Natural killer cell (primary cell): ENCODE data around the gene LARGE1. TPM values are rescaled to one million over a fixed set of nuclear protein-coding genes. Genes with fewer than 3 reads are reported as not detected.

ENCODE experiments used
- ATAC-seq, 3 donors: fragments of 150-1000 bp in 2 of 3; fragments of 200-7000 bp in 1 of 3; cut with Tn5 transposase; 1 replicate in 1 of 3; 2 replicates in 2 of 3; pipeline ENCODE4 v1.10.0; 2021; ENCODE audit warnings: mild to moderate bottlenecking in 2 of 3, moderate library complexity in 2 of 3
- DNase-seq, 2 donors: peaks; one replicate each; pipeline versions ENCODE4 v3.0.0 to v3.0.0-alpha.2; 2013 to 2021; ENCODE audit warnings: mixed read lengths in 1 of 2
- H3K27ac ChIP-seq: one replicate; pipeline ENCODE4 v1.5.1; 2013; ENCODE audit warnings: mild to moderate bottlenecking, low read length
- H3K27me3 ChIP-seq: one replicate; pipeline ENCODE4 v1.6.1; 2013; ENCODE audit warnings: low read length; ENCODE audit not compliant: control insufficient read depth, insufficient read depth
- H3K36me3 ChIP-seq: one replicate; pipeline ENCODE4 v1.6.1; 2013; ENCODE audit warnings: low read length; ENCODE audit not compliant: control insufficient read depth, insufficient read depth
- H3K4me1 ChIP-seq: one replicate; pipeline ENCODE4 v1.6.1; 2013; ENCODE audit warnings: low read length; ENCODE audit not compliant: control insufficient read depth, insufficient read depth
- H3K4me3 ChIP-seq: one replicate; pipeline ENCODE4 v1.5.1; 2013; ENCODE audit warnings: low read length
- H3K9me3 ChIP-seq: one replicate; pipeline ENCODE4 v1.6.1; 2013; ENCODE audit warnings: low read length; ENCODE audit not compliant: control insufficient read depth, insufficient read depth
- H3K27ac Mint-ChIP-seq, 2 donors: one replicate each; pipeline ENCODE4 v1.8.0; 2022; ENCODE audit warnings: mild to moderate bottlenecking in 2 of 2, mixed read lengths in 2 of 2, moderate library complexity in 1 of 2
- H3K27me3 Mint-ChIP-seq, 2 donors: one replicate each; pipeline ENCODE4 v1.8.0; 2022; ENCODE audit warnings: low read depth in 2 of 2, mixed read lengths in 2 of 2
- H3K36me3 Mint-ChIP-seq: one replicate; pipeline ENCODE4 v1.8.0; 2022; ENCODE audit warnings: mixed read lengths
- H3K4me1 Mint-ChIP-seq, 2 donors: one replicate each; pipeline ENCODE4 v1.8.0; 2022; ENCODE audit warnings: mixed read lengths in 2 of 2
- H3K4me3 Mint-ChIP-seq: one replicate; pipeline ENCODE4 v1.8.0; 2022; ENCODE audit warnings: mild to moderate bottlenecking, moderate library complexity, mixed read lengths
- H3K9me3 Mint-ChIP-seq, 2 donors: one replicate each; pipeline ENCODE4 v1.8.0; 2022; ENCODE audit warnings: mixed read lengths in 2 of 2
- CTCF ChIP-seq: fragments of 200-600 bp; IDR thresholded peaks from one replicate; pipeline ENCODE4 v1.8.0; 2022; ENCODE audit warnings: antibody characterized with exemption
- WGBS: methylation state at CpG from one replicate; pipeline ENCODE4 v1.1.7; 2013; ENCODE audit warnings: missing lambda C conversion rate; ENCODE audit not compliant: insufficient coverage; 5-methylcytosine and 5-hydroxymethylcytosine counted together
- intact Hi-C: fragments of 100-400 bp; cut with micrococcal nuclease; formaldehyde crosslinking; loops from one replicate; pipeline ENCODE4 v1.14.2; 2022
- total RNA-seq, 4 donors: library from RNA; stranded (reverse); fragments of 120-200 nt in 1 of 4; gene quantifications; one replicate each; pipeline versions ENCODE4 v1.2.3 to v1.2.4, GENCODE V29; 2013 to 2022

LARGE1 gene
- total RNA-seq, 3 donors from 2014 or later (not counting 1 experiment from before 2014, with no cell fraction given), result 2.6 to 11.6 (median 4.1) TPM

GRCh38 chr22:33656808-33657628 lies 263.3 kb downstream of the LARGE1 start:
- intact Hi-C loops, result no loop called here
- ATAC-seq, result no peak
- TF ChIP-seq CTCF, result no peak
- Mint-ChIP-seq H3K9me3 (peaks cover 2 to 10% of the 10 kb centered on the region in 2 donors), H3K4me3 (no peak overlapping the region), H3K4me1 (no peaks in the 10 kb centered on the region), H3K27ac (no peak overlapping the region), H3K27me3 (no peaks in the 10 kb centered on the region), H3K36me3 (no peaks in the 10 kb centered on the region)
- H3K4me1 ChIP-seq, result no peaks in the 10 kb centered on the region
- H3K4me3 ChIP-seq, result no peak overlapping the region
- H3K27me3 ChIP-seq, result no peaks in the 10 kb centered on the region
- no peaks in the 10 kb centered on the region for H3K36me3 ChIP-seq
- no peak overlapping the region for H3K27ac ChIP-seq
- DNase-seq, result no peak
- 85% methylated on average over 8 of the region's 8 CpGs for WGBS
- H3K9me3 ChIP-seq, result peaks cover 2% of the 10 kb centered on the region

- ATAC-seq (no peak), DNase-seq (no peak)
- no peaks in the 10 kb centered on the region for H3K4me1 ChIP-seq
- H3K9me3 ChIP-seq, result peaks cover 2% of the 10 kb centered on the region
- no peak overlapping the region for H3K4me3 ChIP-seq
- Mint-ChIP-seq H3K4me1 (no peaks in the 10 kb centered on the region), H3K36me3 (no peaks in the 10 kb centered on the region), H3K27me3 (no peaks in the 10 kb centered on the region), H3K9me3 (peaks cover 2 to 15% of the 10 kb centered on the region in 2 donors), H3K4me3 (no peak overlapping the region), H3K27ac (no peak overlapping the region)
- 58% methylated on average over 12 of the region's 12 CpGs for WGBS
- H3K27me3 ChIP-seq, result no peaks in the 10 kb centered on the region
- no peaks in the 10 kb centered on the region for H3K36me3 ChIP-seq
- intact Hi-C loops, result no loop called here
- TF ChIP-seq CTCF, result no peak
- H3K27ac ChIP-seq, result no peak overlapping the region
These were observed 265.9 kb downstream of the LARGE1 start for GRCh38 chr22:33654173-33654895.

- DNase-seq (no peak), ATAC-seq (no peak)
- Mint-ChIP-seq H3K27me3 (no peaks in the 10 kb centered on the region), H3K4me3 (no peak overlapping the region), H3K4me1 (no peaks in the 10 kb centered on the region), H3K36me3 (no peaks in the 10 kb centered on the region), H3K9me3 (peaks cover 2 to 15% of the 10 kb centered on the region in 2 donors), H3K27ac (no peak overlapping the region)
- H3K27ac ChIP-seq, result no peak overlapping the region
- TF ChIP-seq CTCF, result no peak
- intact Hi-C loops, result no loop called here
- H3K4me1 ChIP-seq, result no peaks in the 10 kb centered on the region
- WGBS, result 86% methylated on average over 8 of the region's 8 CpGs
- H3K27me3 ChIP-seq, result no peaks in the 10 kb centered on the region
- H3K4me3 ChIP-seq, result no peak overlapping the region
- H3K9me3 ChIP-seq, result peaks cover 2% of the 10 kb centered on the region
- H3K36me3 ChIP-seq, result no peaks in the 10 kb centered on the region
These were observed 266.7 kb downstream of the LARGE1 start for GRCh38 chr22:33653532-33654063.
